HepG2 (cell line): ENCODE measurements around the gene CHIC1. TPM values are rescaled to one million over a fixed set of nuclear protein-coding genes. Genes with fewer than 3 reads are reported as not detected.
"Not testable (repeated sequence)": the region's sequence is repeated elsewhere in the genome, so short reads cannot be mapped to it uniquely, and the experiment has no call there.

Experiments used
- ATAC-seq: fragments of 200-7000 bp; cut with Tn5 transposase; 3 replicates; pipeline ENCODE4 v1.9.1; 2020; ENCODE audit warnings: mild to moderate bottlenecking, moderate library complexity
- BruUV-seq: library from RNA; stranded (reverse); fragments of 400-500 nt; replicated peaks from 2 replicates; lab custom pipeline; 2021; lab: Mats Ljungman, UMichigan
- CTCF ChIA-PET: fragments of 300-600 bp; formaldehyde crosslinking; extraction: SDS; loops from one replicate; lab custom pipeline; 2021; ENCODE audit warnings: low total read pairs, inconsistent platforms, low intra/inter-chr PET ratio; lab: Yijun Ruan, JAX
- POLR2A ChIA-PET: fragments of 350-600 bp; sonication (Branson Sonifier 250); formaldehyde crosslinking; loops from one replicate; lab custom pipeline; 2020; ENCODE audit warnings: antibody characterized with exemption, inconsistent platforms; lab: Yijun Ruan, JAX
- DNase-seq: peaks from one replicate; pipeline ENCODE4 v3.0.0-alpha.2; 2015; ENCODE audit warnings: low spot score
- FAIRE-seq: peaks from 3 replicates; lab custom pipeline; 2011; peaks lifted over from hg19 to GRCh38; lab: Jason Lieb, UNC
- H2AFZ ChIP-seq: one replicate; pipeline ENCODE4 v1.6.1; 2011; ENCODE audit warnings: low read length, inconsistent platforms
- H3K27ac ChIP-seq: fragments of 300-600 bp; 3 replicates; pipeline ENCODE4 v1.8.0; 2011; ENCODE audit warnings: mixed run types, mild to moderate bottlenecking, mixed read lengths, low read length, inconsistent platforms; ENCODE audit not compliant: insufficient read depth; ENCODE audit errors: extremely low read length
- H3K27me3 ChIP-seq, 2 experiments: fragments of 200-600 bp in 1 of 2; 2 replicates in 1 of 2; 3 replicates in 1 of 2; pipeline versions ENCODE4 v1.6.0 to v1.8.0; 2011; ENCODE audit warnings: low read length in 2 of 2, mild to moderate bottlenecking in 2 of 2, moderate library complexity in 2 of 2, inconsistent platforms in 1 of 2; ENCODE audit not compliant: insufficient read depth in 2 of 2, control insufficient read depth in 1 of 2
- H3K36me3 ChIP-seq, 2 experiments: fragments of 200-600 bp in 1 of 2; replicated peaks in 1 of 2; 2 replicates in 1 of 2; 3 replicates in 1 of 2; pipeline versions ENCODE4 v1.5.1 to v1.8.0; 2011; ENCODE audit warnings: low read length in 2 of 2, inconsistent platforms in 1 of 2; ENCODE audit not compliant: insufficient read depth in 2 of 2, control insufficient read depth in 1 of 2
- H3K4me1 ChIP-seq: 2 replicates; pipeline ENCODE4 v1.5.1; 2012; ENCODE audit warnings: low read length, inconsistent platforms; ENCODE audit not compliant: insufficient read depth
- H3K4me2 ChIP-seq: 2 replicates; pipeline ENCODE4 v1.6.0; 2011; ENCODE audit warnings: low read depth, low read length, inconsistent platforms
- H3K4me3 ChIP-seq, 3 experiments: fragments of 200-600 bp in 1 of 3; sonication (generic), shearing (Covaris generic) in 1 of 3; replicated peaks in 1 of 3; 2 replicates each; pipeline ENCODE4 v1.5.1; 2011 to 2016; ENCODE audit warnings: low read length in 3 of 3, inconsistent platforms in 2 of 3, low read depth in 2 of 3, mild to moderate bottlenecking in 2 of 3, control low read depth in 1 of 3, mixed read lengths in 1 of 3; ENCODE audit not compliant: insufficient read depth in 1 of 3
- H3K79me2 ChIP-seq: one replicate; pipeline ENCODE4 v1.6.1; 2011; ENCODE audit warnings: low read length, inconsistent platforms; ENCODE audit not compliant: insufficient read depth
- H3K9ac ChIP-seq: 2 replicates; pipeline ENCODE4 v1.6.0; 2011; ENCODE audit warnings: mild to moderate bottlenecking, low read depth, low read length, inconsistent platforms; ENCODE audit not compliant: insufficient read depth
- H3K9me3 ChIP-seq: 2 replicates; pipeline ENCODE4 v1.5.1; 2012; ENCODE audit warnings: mild to moderate bottlenecking, low read length
- H4K20me1 ChIP-seq: 2 replicates; pipeline ENCODE4 v1.6.0; 2011; ENCODE audit warnings: inconsistent platforms, mild to moderate bottlenecking, low read length, moderate library complexity; ENCODE audit not compliant: insufficient read depth
- GABPB1 ChIP-seq: IDR thresholded peaks from 2 replicates; pipeline ENCODE4 v1.6.1; 2016; ENCODE audit warnings: mild to moderate bottlenecking, missing genetic modification reagents, moderate library complexity, missing compliant biosample characterization
- KAT2B ChIP-seq: fragments of 150-350 bp; IDR thresholded peaks from 2 replicates; pipeline ENCODE4 v1.6.1; 2014; ENCODE audit warnings: low read depth, low read length, borderline replicate concordance
- RBM39 ChIP-seq: fragments of 200-400 bp; formaldehyde crosslinking; IDR thresholded peaks from one replicate; pipeline ENCODE4 v1.6.1; 2018; ENCODE audit warnings: antibody characterized with exemption, mild to moderate bottlenecking, low read depth, low read length; ENCODE audit not compliant: poor library complexity, severe bottlenecking
- SP4 ChIP-seq: sonication (generic); formaldehyde crosslinking; IDR thresholded peaks from 2 replicates; pipeline ENCODE4 v1.8.1; 2023; ENCODE audit warnings: mild to moderate bottlenecking, missing genetic modification reagents
- ZSCAN12 ChIP-seq: sonication (generic); formaldehyde crosslinking; IDR thresholded peaks from 2 replicates; pipeline ENCODE4 v1.9.0; 2021; ENCODE audit warnings: mild to moderate bottlenecking, missing genetic modification reagents
- WGBS: methylation state at CpG from one replicate; pipeline ENCODE4 v1.1.6; 2017; ENCODE audit warnings: low lambda C conversion rate; 5-methylcytosine and 5-hydroxymethylcytosine counted together
- in situ Hi-C: cut with HindIII; loops from 2 replicates; pipeline ENCODE4 v1.10.0; 2017; ENCODE audit warnings: low pct_unique_long_range_greater_than_20kb; ENCODE audit not compliant: extremely low pct_ligation_motif_present
- intact Hi-C: fragments of 100-400 bp; cut with micrococcal nuclease; formaldehyde crosslinking; loops from one replicate; pipeline ENCODE4 v1.10.0; 2022; ENCODE audit not compliant: unreplicated experiment
- polyA plus RNA-seq, 8 experiments: library from polyadenylated mRNA; depleted of rRNA in 3 of 8; stranded (reverse) in 7 of 8; unstranded in 1 of 8; fragments of >200 nt; fragmentation: Illumina TruSeq in 4 of 8; extraction: Trizol in 4 of 8; gene quantifications; 2 replicates each; pipeline versions ENCODE4 v1.2.1 to v1.2.3, GENCODE V29; 2011 to 2016; ENCODE audit warnings: low read depth in 4 of 8, missing spikeins in 1 of 8, mixed read lengths in 1 of 8; ENCODE audit not compliant: insufficient read depth in 1 of 8
- total RNA-seq, 5 experiments: library from RNA; depleted of rRNA; stranded (reverse); fragments of >200 nt; fragmentation: Illumina TruSeq; extraction: Trizol; gene quantifications; 2 replicates each; pipeline ENCODE4 v1.2.3, GENCODE V29; 2016; ENCODE audit warnings: low read depth in 1 of 5
- TF ChIP-seq, protein P1 (sequence below): sonication (generic); formaldehyde crosslinking; IDR thresholded peaks from 2 replicates; pipeline ENCODE4 v1.5.1; 2020; ENCODE audit warnings: mild to moderate bottlenecking, missing genetic modification reagents, borderline replicate concordance

The CHIC1 gene
- total and polyA plus RNA-seq, 2 of the 13 experiments (the other 11 are each of a cell fraction or from before 2014, with no cell fraction given): 0.04 TPM; not detected in 1

DNA sequence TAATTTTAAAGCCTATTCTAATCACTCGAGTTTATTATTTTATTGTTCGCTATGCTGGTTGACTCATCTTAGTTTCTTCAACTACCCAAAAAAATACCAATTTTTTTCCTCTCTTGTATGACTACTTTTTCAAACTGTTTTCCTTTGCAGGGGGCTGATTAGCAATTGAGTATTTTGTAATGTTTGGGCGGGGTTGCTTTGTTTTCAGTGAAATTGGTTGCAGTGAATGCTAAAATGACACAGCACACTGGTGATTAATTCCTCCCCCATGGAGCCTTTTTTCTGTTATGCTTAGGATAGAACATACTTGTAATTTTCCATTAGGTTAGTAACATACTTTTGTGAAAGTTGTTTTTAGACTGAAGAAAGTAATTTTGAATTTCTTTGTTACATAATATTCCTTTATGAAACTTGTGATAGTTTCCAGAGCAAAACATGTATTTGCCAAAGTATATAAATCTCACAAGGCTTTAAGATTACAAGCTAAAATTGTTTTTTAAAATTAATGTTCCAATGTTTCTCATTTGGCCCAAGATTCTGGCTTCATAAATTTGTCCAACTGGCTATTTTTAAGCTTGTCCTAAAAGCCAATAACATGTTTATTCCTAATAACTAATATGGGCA lies 120.4 kb downstream of the CHIC1 start:
- Histone ChIP-seq H3K27me3 (no peaks in the 10 kb centered on the region), H3K36me3 (no peaks in the 10 kb centered on the region), H3K9me3 (no peaks in the 10 kb centered on the region), H3K4me1 (no peaks in the 10 kb centered on the region), H2AFZ (no peak overlapping the region), H4K20me1 (no peaks in the 10 kb centered on the region), H3K4me3 (no peak overlapping the region), H3K4me2 (no peak overlapping the region), H3K79me2 (no peaks in the 10 kb centered on the region), H3K27ac (no peak overlapping the region), H3K9ac (no peak overlapping the region)
- intact Hi-C loops (no loop called here), in situ Hi-C loops (no loop called here)
- CTCF ChIA-PET: no interaction called here
- POLR2A ChIA-PET: no interaction called here
- DNase-seq (no peak), FAIRE-seq (no peak), ATAC-seq (no peak)
- TF ChIP-seq SP4 (CRISPR knock-in tag): no peak
- BruUV-seq: no TSS peak
- WGBS: 33% methylated on average over 3 of the region's 3 CpGs

DNA sequence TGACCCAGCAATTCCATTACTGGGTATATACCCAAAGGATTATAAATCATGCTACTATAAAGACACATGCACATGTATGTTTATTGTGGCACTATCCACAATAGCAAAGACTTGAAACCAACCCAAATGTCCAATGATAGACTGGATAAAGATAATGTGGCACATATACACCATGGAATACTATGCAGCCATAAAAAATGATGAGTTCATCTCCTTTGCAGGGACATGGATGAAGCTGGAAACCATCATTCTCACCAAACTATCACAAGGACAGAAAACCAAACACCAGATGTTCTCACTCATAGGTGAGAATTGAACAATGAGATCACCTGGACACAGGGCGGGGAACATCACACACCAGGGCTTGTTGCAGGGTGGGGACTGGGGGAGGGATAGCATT lies 144.0 kb downstream of the CHIC1 start:
- H3K4me1 ChIP-seq, H4K20me1 ChIP-seq, CTCF ChIA-PET, H3K9me3 ChIP-seq, H3K27ac ChIP-seq, in situ Hi-C loops, DNase-seq, H3K4me2 ChIP-seq, FAIRE-seq, POLR2A ChIA-PET, H3K27me3 ChIP-seq, intact Hi-C loops, ATAC-seq, H2AFZ ChIP-seq, H3K9ac ChIP-seq, BruUV-seq, H3K36me3 ChIP-seq, H3K4me3 ChIP-seq, H3K79me2 ChIP-seq: not testable (repeated sequence)
- 6% methylated on average over 1 of the region's 1 CpG for WGBS

DNA sequence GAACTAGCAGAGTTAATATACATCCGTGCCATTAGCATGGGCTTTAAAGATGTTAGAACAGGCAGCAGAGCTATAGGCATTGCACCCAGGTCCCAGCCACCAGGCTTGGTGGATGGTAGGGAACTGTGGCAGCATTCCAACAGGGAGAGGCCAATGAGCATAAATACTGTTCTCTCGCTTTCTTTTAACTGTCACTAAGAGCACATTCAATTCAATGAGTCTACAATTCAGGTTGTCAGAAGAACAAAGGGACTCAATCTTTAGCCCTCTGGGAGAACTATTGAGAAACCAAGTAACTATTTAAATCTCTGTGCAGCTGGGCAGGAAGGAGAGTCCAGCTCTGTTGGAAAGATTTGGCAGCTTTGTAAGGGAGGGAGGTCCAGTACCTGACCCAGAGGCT lies 165.6 kb downstream of the CHIC1 start:
- in situ Hi-C loops (no loop called here), intact Hi-C loops (no loop called here)
- Histone ChIP-seq H3K36me3 (no peaks in the 10 kb centered on the region), H3K9ac (no peak overlapping the region), H3K4me2 (no peak overlapping the region), H2AFZ (no peak overlapping the region), H3K9me3 (no peaks in the 10 kb centered on the region), H4K20me1 (no peaks in the 10 kb centered on the region), H3K4me3 (no peak overlapping the region), H3K27ac (no peak overlapping the region), H3K79me2 (no peaks in the 10 kb centered on the region), H3K4me1 (no peaks in the 10 kb centered on the region), H3K27me3 (no peaks in the 10 kb centered on the region)
- no peak for FAIRE-seq
- BruUV-seq: no TSS peak
- ChIA-PET POLR2A (no interaction called here), CTCF (no interaction called here)
- no peak for ATAC-seq
- no CpG with 5 or more reads among the region's 2 CpGs for WGBS
- no peak for DNase-seq
- TF ChIP-seq RBM39: no peak
- TF ChIP-seq GABPB1: no peak
- no peak for TF ChIP-seq ZSCAN12 (CRISPR knock-in tag)
- no peak for TF ChIP-seq KAT2B
- TF ChIP-seq, protein P1, sequence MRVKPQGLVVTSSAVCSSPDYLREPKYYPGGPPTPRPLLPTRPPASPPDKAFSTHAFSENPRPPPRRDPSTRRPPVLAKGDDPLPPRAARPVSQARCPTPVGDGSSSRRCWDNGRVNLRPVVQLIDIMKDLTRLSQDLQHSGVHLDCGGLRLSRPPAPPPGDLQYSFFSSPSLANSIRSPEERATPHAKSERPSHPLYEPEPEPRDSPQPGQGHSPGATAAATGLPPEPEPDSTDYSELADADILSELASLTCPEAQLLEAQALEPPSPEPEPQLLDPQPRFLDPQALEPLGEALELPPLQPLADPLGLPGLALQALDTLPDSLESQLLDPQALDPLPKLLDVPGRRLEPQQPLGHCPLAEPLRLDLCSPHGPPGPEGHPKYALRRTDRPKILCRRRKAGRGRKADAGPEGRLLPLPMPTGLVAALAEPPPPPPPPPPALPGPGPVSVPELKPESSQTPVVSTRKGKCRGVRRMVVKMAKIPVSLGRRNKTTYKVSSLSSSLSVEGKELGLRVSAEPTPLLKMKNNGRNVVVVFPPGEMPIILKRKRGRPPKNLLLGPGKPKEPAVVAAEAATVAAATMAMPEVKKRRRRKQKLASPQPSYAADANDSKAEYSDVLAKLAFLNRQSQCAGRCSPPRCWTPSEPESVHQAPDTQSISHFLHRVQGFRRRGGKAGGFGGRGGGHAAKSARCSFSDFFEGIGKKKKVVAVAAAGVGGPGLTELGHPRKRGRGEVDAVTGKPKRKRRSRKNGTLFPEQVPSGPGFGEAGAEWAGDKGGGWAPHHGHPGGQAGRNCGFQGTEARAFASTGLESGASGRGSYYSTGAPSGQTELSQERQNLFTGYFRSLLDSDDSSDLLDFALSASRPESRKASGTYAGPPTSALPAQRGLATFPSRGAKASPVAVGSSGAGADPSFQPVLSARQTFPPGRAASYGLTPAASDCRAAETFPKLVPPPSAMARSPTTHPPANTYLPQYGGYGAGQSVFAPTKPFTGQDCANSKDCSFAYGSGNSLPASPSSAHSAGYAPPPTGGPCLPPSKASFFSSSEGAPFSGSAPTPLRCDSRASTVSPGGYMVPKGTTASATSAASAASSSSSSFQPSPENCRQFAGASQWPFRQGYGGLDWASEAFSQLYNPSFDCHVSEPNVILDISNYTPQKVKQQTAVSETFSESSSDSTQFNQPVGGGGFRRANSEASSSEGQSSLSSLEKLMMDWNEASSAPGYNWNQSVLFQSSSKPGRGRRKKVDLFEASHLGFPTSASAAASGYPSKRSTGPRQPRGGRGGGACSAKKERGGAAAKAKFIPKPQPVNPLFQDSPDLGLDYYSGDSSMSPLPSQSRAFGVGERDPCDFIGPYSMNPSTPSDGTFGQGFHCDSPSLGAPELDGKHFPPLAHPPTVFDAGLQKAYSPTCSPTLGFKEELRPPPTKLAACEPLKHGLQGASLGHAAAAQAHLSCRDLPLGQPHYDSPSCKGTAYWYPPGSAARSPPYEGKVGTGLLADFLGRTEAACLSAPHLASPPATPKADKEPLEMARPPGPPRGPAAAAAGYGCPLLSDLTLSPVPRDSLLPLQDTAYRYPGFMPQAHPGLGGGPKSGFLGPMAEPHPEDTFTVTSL (CRISPR knock-in tag): no peak
